Activated CD8-positive, alpha-beta T cell treated with anti-CD3 and anti-CD28 coated beads, Interleukin-2, amount 10 ng/mL, durations not matched to agents 7 days and 5 days (primary cell): Measurements from ENCODE around the gene LYPD6. TPM values are rescaled to one million over a fixed set of nuclear protein-coding genes. Genes with fewer than 3 reads are reported as not detected.

Source experiments
- ATAC-seq: fragments of 150-1000 bp; cut with Tn5 transposase; one replicate; pipeline ENCODE4 v1.10.0; 2021; ENCODE audit warnings: moderate library complexity
- CTCF ChIA-PET: fragments of 350-600 bp; sonication (Branson Sonifier 250); formaldehyde crosslinking; loops from one replicate; lab custom pipeline; 2021; ENCODE audit warnings: antibody characterized with exemption; lab: Charles Lee
- POLR2A ChIA-PET: fragments of 350-600 bp; sonication (Branson Sonifier 250); formaldehyde crosslinking; loops from one replicate; lab custom pipeline; 2021; ENCODE audit warnings: antibody characterized with exemption; lab: Charles Lee
- DNase-seq: peaks from one replicate; pipeline ENCODE4 v3.0.0-alpha.2; 2020
- H3K27ac Mint-ChIP-seq: one replicate; pipeline ENCODE4 v1.8.0; 2021; ENCODE audit warnings: mild to moderate bottlenecking, mixed read lengths
- H3K27me3 Mint-ChIP-seq: one replicate; pipeline ENCODE4 v1.8.0; 2021; ENCODE audit warnings: low read depth, mixed read lengths
- H3K36me3 Mint-ChIP-seq: one replicate; pipeline ENCODE4 v1.8.0; 2021; ENCODE audit warnings: low read depth, mixed read lengths
- H3K4me1 Mint-ChIP-seq: one replicate; pipeline ENCODE4 v1.8.0; 2021; ENCODE audit warnings: low read depth, mixed read lengths
- H3K4me3 Mint-ChIP-seq: one replicate; pipeline ENCODE4 v1.8.0; 2021; ENCODE audit warnings: mild to moderate bottlenecking, mixed read lengths
- H3K9me3 Mint-ChIP-seq: one replicate; pipeline ENCODE4 v1.8.0; 2022; ENCODE audit warnings: mixed read lengths; ENCODE audit not compliant: insufficient read depth
- total RNA-seq, 2 experiments: library from RNA; stranded (reverse); gene quantifications; one replicate each; pipeline ENCODE4 v1.2.3, GENCODE V29; 2021

Gene LYPD6
- total RNA-seq, 2 experiments from 2014 or later: not detected

DNA sequence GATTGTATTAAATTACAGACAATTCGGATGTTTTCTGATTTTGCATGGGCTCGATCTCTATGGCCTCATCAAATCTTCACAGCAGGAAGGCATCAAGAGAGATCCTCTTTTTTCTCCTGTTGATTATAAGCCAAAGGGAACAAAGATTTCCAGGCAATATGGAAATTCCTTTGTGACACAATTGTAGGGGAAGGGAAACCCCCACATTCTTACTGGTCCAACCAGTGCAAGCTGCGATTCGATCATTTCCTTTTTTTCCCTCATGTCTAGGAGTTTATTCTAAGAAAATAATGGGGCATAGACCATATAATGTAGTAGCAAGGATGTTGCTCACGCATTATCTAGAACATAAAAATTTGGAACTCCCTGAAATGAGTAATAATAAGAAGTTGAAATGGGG is 87.7 kb downstream of the LYPD6 start:
- DNase-seq (no peak), ATAC-seq (no peak)
- Mint-ChIP-seq H3K27me3 (no peaks in the 10 kb centered on the region), H3K4me3 (no peak overlapping the region), H3K9me3 (no peaks in the 10 kb centered on the region), H3K36me3 (no peaks in the 10 kb centered on the region), H3K4me1 (no peaks in the 10 kb centered on the region), H3K27ac (no peak overlapping the region)
- ChIA-PET POLR2A (no interaction called here), CTCF (no interaction called here)

DNA sequence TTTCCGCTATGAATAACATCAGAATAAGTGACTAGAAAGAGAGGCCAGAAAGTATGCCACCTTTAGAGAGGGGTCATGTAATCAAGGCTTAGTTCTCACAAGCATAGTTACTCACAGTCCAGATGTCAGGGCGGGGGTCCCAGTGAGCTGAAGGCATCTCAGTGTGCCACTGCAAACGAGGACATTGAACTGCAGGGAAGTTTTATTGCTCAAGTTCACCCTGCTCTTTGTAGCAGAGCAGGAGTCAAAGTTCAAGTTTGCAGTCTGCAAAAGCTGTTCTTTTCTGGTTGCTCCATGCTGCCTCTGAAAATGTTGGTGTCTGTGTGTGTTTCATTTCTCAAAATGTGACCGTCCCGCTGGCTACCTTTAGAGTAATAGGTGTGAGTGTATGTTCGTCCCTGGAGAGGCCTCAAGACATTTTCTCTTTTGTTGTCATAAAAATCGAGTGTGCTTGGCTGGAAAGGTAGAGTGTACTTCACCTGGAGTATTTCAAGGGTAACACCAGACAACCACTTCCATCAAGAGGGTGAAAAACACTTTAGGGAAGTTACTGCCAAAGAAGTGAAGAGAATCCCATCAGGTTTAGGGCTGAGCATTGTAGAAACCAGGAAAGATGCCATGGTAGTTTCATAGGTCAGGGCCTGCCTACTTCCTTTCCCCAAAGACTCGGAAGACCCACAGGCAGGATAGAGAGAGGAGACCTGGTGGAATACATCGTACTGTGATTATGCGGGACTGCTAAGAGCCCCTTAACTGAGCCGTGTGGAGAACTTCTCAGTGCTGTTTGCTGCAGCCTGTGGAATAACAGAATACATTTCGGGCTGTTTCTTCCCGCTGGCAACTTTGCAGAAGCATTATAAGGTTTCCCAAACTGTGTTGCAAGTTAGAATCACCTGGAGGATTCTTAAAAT is 89.9 kb downstream of the LYPD6 start:
- ChIA-PET CTCF (no interaction called here), POLR2A (no interaction called here)
- H3K27ac Mint-ChIP-seq: no peak overlapping the region
- H3K36me3 Mint-ChIP-seq: no peaks in the 10 kb centered on the region
- H3K4me1 Mint-ChIP-seq: no peaks in the 10 kb centered on the region
- no peak overlapping the region for H3K4me3 Mint-ChIP-seq
- H3K9me3 Mint-ChIP-seq: no peaks in the 10 kb centered on the region
- no peaks in the 10 kb centered on the region for H3K27me3 Mint-ChIP-seq
- ATAC-seq (no peak), DNase-seq (no peak)

DNA sequence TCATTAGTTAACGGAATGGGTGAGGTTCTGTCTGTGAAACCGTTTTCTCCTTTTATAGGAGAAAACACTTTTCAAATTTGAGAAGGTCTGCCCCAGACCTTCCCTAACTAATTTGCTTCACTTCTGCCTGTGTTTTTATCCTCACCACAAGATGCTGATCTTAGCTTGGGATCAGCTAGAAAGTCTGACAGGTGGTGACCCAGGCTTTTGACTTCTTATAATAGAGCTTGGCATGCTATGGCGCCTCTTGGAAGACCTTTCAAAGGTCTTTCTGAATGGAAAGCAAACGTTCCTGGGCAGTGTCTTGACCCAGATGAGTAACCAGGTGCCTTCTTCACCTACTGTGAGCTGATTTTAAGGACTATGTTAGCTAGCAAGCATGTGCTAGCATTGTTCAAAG is 91.4 kb downstream of the LYPD6 start:
- ChIA-PET POLR2A (no interaction called here), CTCF (no interaction called here)
- Mint-ChIP-seq H3K27me3 (peaks cover 3% of the 10 kb centered on the region), H3K36me3 (no peaks in the 10 kb centered on the region), H3K4me3 (no peak overlapping the region), H3K4me1 (no peaks in the 10 kb centered on the region), H3K9me3 (no peaks in the 10 kb centered on the region), H3K27ac (no peak overlapping the region)
- ATAC-seq (no peak), DNase-seq (no peak)

GRCh38 chr2:149422337-149422990 is 92.1 kb downstream of the LYPD6 start:
- no peaks in the 10 kb centered on the region for H3K4me1 Mint-ChIP-seq
- H3K27me3 Mint-ChIP-seq: peaks cover 3% of the 10 kb centered on the region
- no peak for ATAC-seq
- H3K4me3 Mint-ChIP-seq: no peak overlapping the region
- H3K36me3 Mint-ChIP-seq: no peaks in the 10 kb centered on the region
- H3K9me3 Mint-ChIP-seq: no peaks in the 10 kb centered on the region
- no peak overlapping the region for H3K27ac Mint-ChIP-seq
- DNase-seq: no peak
- ChIA-PET POLR2A (no interaction called here), CTCF (no interaction called here)

- no peaks in the 10 kb centered on the region for H3K9me3 Mint-ChIP-seq
- H3K27ac Mint-ChIP-seq: no peak overlapping the region
- no peaks in the 10 kb centered on the region for H3K4me1 Mint-ChIP-seq
- peaks cover 3% of the 10 kb centered on the region for H3K27me3 Mint-ChIP-seq
- POLR2A ChIA-PET: no interaction called here
- no peak for DNase-seq
- ATAC-seq: no peak
- CTCF ChIA-PET: no interaction called here
- no peak overlapping the region for H3K4me3 Mint-ChIP-seq
- H3K36me3 Mint-ChIP-seq: no peaks in the 10 kb centered on the region
Measured at GRCh38 chr2:149422991-149423338, 92.6 kb downstream of the LYPD6 start.

GRCh38 chr2:149423630-149424029 is 93.2 kb downstream of the LYPD6 start:
- no peaks in the 10 kb centered on the region for H3K36me3 Mint-ChIP-seq
- no peak for ATAC-seq
- no peak overlapping the region for H3K27ac Mint-ChIP-seq
- H3K27me3 Mint-ChIP-seq: peaks cover 3% of the 10 kb centered on the region
- no peak overlapping the region for H3K4me3 Mint-ChIP-seq
- ChIA-PET CTCF (no interaction called here), POLR2A (no interaction called here)
- H3K9me3 Mint-ChIP-seq: no peaks in the 10 kb centered on the region
- no peaks in the 10 kb centered on the region for H3K4me1 Mint-ChIP-seq
- no peak for DNase-seq

GRCh38 chr2:149427387-149427786 is 97.0 kb downstream of the LYPD6 start:
- no peaks in the 10 kb centered on the region for H3K9me3 Mint-ChIP-seq
- ChIA-PET CTCF (no interaction called here), POLR2A (no interaction called here)
- no peak for DNase-seq
- H3K4me1 Mint-ChIP-seq: no peaks in the 10 kb centered on the region
- no peaks in the 10 kb centered on the region for H3K36me3 Mint-ChIP-seq
- no peak overlapping the region for H3K4me3 Mint-ChIP-seq
- H3K27ac Mint-ChIP-seq: no peak overlapping the region
- ATAC-seq: no peak
- H3K27me3 Mint-ChIP-seq: peaks cover 3% of the 10 kb centered on the region

- ATAC-seq (no peak), DNase-seq (no peak)
- Mint-ChIP-seq H3K36me3 (no peaks in the 10 kb centered on the region), H3K27ac (no peak overlapping the region), H3K27me3 (peaks cover 3% of the 10 kb centered on the region), H3K4me3 (no peak overlapping the region), H3K4me1 (no peaks in the 10 kb centered on the region), H3K9me3 (no peaks in the 10 kb centered on the region)
- ChIA-PET POLR2A (no interaction called here), CTCF (no interaction called here)
Measured at GRCh38 chr2:149428783-149429182, 98.4 kb downstream of the LYPD6 start.

DNA sequence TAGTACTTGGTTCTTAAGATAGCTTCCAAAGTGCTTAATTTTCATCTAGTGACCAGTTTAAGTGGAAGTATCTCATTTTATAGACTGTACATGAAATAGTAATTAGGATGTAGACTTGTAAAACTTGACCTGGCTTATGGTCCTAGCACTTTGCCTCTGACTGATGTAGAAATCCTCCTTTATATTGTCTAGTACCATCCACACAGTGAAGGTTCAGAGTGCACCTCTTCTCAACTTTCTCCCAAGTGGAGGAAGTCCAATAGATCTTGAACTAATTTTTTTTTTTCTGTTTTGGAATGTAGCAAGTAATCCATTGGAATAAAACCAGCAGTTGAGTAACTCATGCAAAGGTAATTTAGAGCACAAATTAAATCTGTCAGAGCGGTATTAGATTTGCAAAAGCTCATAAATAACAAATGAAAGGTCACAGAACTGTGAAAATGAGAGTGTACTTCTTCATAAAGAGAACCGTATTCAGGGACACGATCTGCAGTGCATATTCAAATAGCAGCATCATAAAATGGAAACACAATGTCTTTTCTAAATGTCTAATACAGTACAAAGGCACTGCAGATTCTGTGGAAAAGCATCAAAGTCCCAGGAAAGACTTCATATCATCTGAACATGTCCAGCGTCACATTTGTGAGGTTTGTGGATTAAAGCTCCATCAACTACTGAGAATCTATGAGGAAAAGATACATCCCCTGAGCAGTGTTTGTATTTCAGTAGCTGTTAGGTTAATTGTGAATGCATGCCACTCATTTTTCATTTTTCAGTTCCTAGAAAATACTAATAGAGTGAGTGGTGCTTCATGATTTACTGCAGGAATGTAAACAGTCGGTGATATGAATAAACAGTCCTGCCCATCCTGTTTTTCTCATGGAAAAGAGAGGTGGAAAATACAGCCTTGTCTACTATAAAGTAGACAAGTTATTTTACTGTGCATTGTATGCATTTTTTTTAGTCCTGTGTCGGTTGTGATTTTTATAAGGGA is 100.7 kb downstream of the LYPD6 start:
- Mint-ChIP-seq H3K27ac (no peak overlapping the region), H3K36me3 (no peaks in the 10 kb centered on the region), H3K4me3 (no peak overlapping the region), H3K9me3 (no peaks in the 10 kb centered on the region), H3K4me1 (no peaks in the 10 kb centered on the region), H3K27me3 (peaks cover 3% of the 10 kb centered on the region)
- DNase-seq: no peak
- no peak for ATAC-seq
- ChIA-PET POLR2A (no interaction called here), CTCF (interaction anchor here (1.1 kb wide), 1 partner anchor 15 kb away, joined by 3 read pairs; no protein-coding TSS in a partner anchor)

DNA sequence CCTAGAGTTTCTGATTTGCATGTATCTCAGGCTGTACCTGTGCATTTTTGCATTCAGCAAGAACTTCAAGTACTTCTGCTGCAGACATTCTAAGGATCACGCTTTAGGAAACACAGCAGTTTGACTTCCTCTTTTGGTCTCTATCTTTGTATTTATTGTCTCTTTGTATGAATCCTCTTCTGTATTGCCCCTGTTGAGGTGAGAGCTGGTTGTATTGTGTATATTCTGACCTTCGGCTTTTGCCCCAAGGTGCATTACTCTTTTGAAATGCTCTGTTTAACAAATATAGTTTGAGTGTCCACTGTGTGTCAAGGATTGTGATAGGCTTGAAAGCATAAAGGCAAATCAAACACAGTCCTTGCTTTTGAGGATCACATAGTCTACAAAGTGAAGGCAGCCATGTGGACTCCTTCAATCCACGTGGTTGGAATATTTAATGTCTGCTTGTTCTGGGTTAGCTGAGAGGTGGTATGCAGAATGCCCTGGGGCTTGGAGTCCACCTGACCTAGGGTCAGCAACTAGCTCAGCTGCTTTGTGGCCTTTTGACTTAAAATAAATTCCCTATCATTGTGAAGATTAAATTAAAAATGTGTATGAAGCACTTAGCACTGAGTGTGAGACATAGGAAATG is 108.1 kb downstream of the LYPD6 start:
- Mint-ChIP-seq H3K9me3 (no peaks in the 10 kb centered on the region), H3K27me3 (no peaks in the 10 kb centered on the region), H3K4me3 (no peak overlapping the region), H3K27ac (no peak overlapping the region), H3K36me3 (no peaks in the 10 kb centered on the region), H3K4me1 (no peaks in the 10 kb centered on the region)
- DNase-seq: no peak
- CTCF ChIA-PET: no interaction called here
- ATAC-seq: no peak
- POLR2A ChIA-PET: no interaction called here

DNA sequence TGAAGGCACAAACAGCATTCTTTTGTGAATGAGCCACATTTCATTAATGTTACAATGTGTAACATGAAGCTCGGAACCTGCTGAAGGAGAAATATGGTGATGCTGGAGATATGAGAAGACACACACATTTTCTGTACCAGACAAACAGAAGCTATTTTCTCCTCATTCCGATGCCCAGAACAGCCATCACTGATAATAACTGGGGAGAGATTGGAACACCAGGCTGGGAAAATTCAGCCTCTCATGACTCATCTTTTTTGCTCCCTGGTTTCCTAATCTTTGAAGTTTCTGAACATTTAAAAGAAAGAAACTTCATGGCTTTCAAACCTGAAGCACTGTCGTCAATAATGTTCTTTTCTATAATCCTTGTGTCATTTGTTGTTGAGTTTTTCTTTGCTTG is 110.9 kb downstream of the LYPD6 start:
- H3K4me1 Mint-ChIP-seq: no peaks in the 10 kb centered on the region
- no peak overlapping the region for H3K27ac Mint-ChIP-seq
- DNase-seq (no peak), ATAC-seq (no peak)
- peaks cover 5% of the 10 kb centered on the region for H3K27me3 Mint-ChIP-seq
- ChIA-PET POLR2A (no interaction called here), CTCF (no interaction called here)
- H3K4me3 Mint-ChIP-seq: no peak overlapping the region
- no peaks in the 10 kb centered on the region for H3K36me3 Mint-ChIP-seq
- no peaks in the 10 kb centered on the region for H3K9me3 Mint-ChIP-seq
